Right lobe of liver (tissue), 4 donors: ENCODE data around the gene NDST4.

Experiments
- CTCF ChIP-seq, 4 donors: fragments of 200-600 bp in 3 of 4; fragments of 450-650 bp in 1 of 4; IDR thresholded peaks; one replicate each; pipeline versions ENCODE4 v1.5.1 to v1.8.0; 2016 to 2022; ENCODE audit warnings: antibody characterized with exemption in 4 of 4, mild to moderate bottlenecking in 2 of 4
- POLR2A ChIP-seq: fragments of 450-650 bp; IDR thresholded peaks from one replicate; pipeline ENCODE4 v1.6.1; 2017; ENCODE audit warnings: antibody characterized with exemption, mild to moderate bottlenecking
- donor health status: DM: no; HTN: no; CAD: no.
- donor health status: DM: no; HTN: no; CAD: no.
- donor health status: DM: no; HTN: yes; CAD: no.

GRCh38 chr4:115053313-115053712 lies 60.1 kb downstream of the NDST4 start:
- TF ChIP-seq CTCF (IDR thresholded peaks at IDR 0.05) (no peak), POLR2A (no peak)
